HG02571 (cell line): ENCODE results near the gene PRM3.

Experiments used
- ATAC-seq: cut with Tn5 transposase; IDR thresholded peaks from one replicate; pipeline ENCODE4 v1.9.1; 2021; ENCODE audit warnings: mild to moderate bottlenecking, moderate library complexity; ENCODE audit not compliant: unreplicated experiment

The PRM3 gene, protein sequence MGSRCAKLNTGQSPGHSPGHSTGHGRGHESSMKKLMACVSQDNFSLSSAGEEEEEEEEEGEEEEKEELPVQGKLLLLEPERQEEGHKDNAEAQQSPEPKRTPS

GRCh38 chr16:11272921-11273720, at the start of gene PRM3:
TSS of gene PRM3 (minus strand) at chr16:11273629. CDS start at chr16:11273595, 34 bp downstream.
- no peak for ATAC-seq

- ATAC-seq = no peak
Measured at GRCh38 chr16:11322823-11323222, 49.4 kb upstream of the PRM3 start.

- no peak for ATAC-seq
Measured at GRCh38 chr16:11321662-11322061, 48.2 kb upstream of the PRM3 start.

DNA sequence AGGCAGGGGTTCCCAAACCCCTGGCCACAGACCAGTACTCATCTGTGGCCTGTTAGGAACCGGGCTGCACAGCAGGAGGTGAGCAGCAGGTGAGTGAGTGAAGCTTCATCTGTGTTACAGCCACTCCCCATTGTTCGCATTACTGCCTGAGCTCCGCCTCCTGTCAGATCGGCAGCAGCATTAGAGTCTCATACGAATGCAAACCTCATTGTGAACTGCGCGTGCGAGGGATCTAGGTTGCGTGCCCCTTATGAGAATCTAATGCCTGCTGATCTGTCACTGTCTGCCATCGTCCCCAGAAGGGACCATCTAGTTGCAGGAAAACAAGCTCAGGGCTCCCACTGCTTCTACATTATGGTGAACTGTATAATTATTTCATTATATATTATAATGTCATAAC, 46.7 kb upstream of the PRM3 start:
- no peak for ATAC-seq

DNA sequence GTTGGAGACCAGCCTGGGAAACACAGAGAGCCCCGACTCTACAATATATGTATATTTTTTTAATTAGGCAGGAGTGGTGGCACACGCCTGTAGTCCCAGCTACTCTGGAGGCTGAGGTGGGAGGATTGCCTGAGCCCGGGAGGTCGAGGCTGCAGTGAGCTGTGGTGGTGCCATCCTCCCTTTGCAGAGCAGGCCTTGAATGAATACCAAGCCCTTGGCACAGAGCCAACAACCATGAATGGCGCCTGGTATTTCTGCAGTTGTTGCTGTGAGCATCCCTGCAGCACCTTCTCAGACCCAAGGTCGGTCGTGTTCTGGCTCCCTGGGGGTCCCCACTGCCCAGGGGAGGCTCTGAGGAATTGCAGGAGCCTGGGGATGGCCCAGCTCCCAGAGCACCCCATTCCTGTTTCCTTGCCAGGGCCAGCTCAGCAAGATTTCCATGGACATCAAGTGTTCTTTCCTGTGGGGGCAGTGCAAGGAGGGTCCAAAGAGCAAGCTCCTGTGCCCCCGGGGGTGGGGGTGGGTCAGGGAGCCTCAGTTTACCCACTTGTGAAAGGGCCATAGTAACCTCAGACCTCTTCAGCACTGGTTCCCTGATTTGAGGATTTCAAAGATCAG, 46.2 kb upstream of the PRM3 start:
- no peak for ATAC-seq

- no peak for ATAC-seq
Measured at GRCh38 chr16:11318817-11319216, 45.4 kb upstream of the PRM3 start.

- ATAC-seq = no peak
Measured at GRCh38 chr16:11316331-11317015, 43.0 kb upstream of the PRM3 start.

- ATAC-seq = no peak
Measured at GRCh38 chr16:11315510-11315909, 42.1 kb upstream of the PRM3 start.

DNA sequence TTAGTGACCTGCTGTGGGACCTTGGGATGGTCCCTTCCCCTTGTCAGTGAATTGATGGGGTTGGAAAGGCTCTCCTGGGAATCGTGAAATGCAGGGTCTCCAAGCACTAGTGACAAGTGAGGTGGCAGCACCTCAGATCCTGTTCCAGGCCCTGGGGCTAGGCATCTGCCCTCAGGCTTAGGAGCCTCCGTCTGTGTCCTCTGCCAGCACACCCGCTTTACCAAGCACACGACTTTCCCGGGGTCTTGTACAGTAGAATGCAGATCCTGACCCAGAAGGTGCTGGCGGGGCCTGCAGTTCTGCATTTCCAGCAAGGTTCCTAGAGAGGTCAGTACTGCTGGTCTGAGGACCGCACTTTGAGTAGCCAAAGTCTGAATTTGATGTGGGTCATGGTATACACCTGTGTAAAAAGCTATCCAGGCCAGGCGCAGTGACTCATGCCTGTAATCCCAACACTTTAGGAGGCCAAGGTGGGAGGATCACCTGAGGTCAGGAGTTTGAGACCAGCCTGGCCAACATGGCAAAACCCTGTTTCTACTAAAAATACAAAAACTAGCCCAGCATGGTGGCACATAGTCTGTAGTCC, 41.0 kb upstream of the PRM3 start:
- no peak for ATAC-seq

- ATAC-seq = no peak
Measured at GRCh38 chr16:11313493-11314308, 40.3 kb upstream of the PRM3 start.

DNA sequence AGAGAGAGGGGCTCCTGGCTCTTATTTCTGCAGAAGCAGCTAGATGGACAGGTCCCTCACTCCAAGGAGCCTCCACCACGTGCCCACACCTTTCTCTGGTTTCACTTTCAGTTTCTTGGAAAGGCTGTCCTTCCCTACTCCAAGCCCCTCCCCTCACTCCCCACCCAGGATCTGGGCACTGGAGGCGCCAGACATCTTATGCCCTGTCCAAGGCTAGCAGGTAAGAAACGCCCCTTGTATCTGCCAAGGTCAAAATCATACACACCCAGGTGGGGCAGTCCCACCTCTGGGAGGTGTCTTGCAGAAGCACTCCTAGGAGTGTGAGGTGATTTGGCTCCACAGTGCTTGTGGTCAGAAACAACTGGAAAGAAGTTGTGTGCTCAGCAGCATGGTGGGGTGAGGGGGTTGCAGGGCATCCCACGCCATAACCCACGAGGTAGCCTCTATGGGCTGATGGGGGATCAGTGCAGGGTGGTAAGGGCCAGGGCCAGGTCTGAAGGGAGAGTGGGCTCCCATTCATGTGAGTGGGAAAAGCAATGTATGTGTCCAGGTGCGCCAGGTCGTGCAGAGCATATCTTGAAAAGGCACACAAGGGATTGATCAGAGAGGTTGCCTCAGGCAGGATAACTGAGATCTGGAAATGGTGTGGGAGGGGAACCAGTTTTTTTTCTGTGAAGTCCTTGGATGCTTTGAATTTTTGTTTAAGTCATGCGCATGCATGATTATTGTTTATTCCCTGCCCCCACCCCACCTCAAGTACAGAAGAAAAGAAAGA, 39.5 kb upstream of the PRM3 start:
- ATAC-seq = no peak

- ATAC-seq = peak; percentile 39
Measured at GRCh38 chr16:11310997-11311561, 37.6 kb upstream of the PRM3 start.

DNA sequence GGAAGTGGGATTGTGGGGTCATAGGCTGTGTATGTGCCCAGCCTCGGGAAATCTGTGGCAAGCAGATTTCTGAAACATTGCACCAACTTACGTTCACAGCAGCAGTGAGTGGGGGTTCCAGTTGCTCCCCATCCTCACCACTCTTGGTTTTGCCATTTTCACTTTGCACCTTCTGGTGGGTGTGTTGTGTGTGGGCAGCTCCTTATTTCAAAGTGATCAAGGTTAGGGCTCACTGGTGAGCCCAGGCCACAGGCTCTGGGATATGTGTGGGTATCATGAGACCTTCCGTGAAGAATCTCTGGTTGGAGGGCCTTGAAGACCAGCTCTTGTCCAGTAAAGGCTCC, 37.2 kb upstream of the PRM3 start:
- ATAC-seq = no peak

DNA sequence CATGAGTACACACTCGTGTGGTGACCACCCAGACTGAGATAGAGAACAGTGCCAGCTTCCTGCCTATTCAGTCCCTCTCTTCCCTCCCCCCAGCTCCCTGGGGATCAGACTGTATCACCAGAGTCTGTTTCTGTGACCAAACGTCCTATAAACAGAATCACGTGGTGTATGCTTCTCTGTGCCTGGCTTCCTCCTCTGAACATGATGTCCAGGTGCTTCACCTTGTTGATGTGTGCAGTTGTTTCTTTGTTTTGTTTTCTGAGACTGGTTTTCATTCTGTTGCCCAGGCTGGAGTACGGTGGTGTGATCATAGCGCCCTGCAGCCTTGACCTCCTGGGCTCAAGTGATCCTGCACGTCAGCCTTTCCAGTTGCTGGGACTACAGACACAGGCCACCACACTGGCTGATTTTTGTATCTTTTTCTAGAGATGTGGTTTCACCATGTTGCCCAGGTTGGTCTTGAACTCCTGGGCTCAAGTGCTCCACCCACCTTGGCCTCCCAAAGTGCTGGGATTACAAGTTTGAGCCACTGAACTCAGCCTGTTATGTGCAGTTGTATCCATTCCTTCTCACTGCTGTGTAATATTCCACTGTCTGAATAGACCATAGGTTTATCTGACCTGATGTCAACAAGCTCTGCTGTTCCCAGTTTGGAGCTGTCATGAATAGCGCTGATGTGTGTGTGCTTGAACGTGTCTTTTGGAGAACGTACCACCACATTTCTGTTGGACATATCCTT, 36.6 kb upstream of the PRM3 start:
- peak; percentile 46 for ATAC-seq

GRCh38 chr16:11308493-11309283, 35.3 kb upstream of the PRM3 start:
- peak; percentile 33 for ATAC-seq

- no peak for ATAC-seq
Measured at GRCh38 chr16:11307639-11308492, 34.4 kb upstream of the PRM3 start.

GRCh38 chr16:11306997-11307638, 33.7 kb upstream of the PRM3 start:
- no peak for ATAC-seq
